ENCODE results near the gene MYPOP. TPM values are rescaled to one million over a fixed set of nuclear protein-coding genes. Genes with fewer than 3 reads are reported as not detected.

MYPOP gene, protein sequence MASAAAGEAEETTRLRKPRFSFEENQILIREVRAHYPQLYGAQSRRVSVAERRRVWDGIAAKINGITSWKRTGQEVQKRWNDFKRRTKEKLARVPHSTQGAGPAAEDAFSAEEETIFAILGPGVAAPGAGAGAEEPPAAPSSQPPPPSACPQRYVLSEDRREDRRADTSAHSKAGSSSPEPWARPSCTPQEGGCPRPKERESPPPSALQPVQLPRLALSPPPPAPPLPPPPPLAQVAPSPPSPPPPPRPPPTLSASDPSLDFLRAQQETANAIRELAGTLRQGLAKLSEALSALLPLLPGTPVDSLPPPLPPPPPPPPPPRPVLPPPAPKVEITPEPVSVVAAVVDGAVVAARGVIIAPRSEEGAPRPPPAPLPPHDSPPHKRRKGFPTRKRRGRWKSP
- total RNA-seq: 11.9 to 13.1 TPM (median 12.5 TPM) in 3 replicates
- long read RNA-seq, partial matches to known transcripts: 0 of 16 reads
- long read RNA-seq, other reads (novel, unspliced or antisense): 15 of 16 reads

DNA sequence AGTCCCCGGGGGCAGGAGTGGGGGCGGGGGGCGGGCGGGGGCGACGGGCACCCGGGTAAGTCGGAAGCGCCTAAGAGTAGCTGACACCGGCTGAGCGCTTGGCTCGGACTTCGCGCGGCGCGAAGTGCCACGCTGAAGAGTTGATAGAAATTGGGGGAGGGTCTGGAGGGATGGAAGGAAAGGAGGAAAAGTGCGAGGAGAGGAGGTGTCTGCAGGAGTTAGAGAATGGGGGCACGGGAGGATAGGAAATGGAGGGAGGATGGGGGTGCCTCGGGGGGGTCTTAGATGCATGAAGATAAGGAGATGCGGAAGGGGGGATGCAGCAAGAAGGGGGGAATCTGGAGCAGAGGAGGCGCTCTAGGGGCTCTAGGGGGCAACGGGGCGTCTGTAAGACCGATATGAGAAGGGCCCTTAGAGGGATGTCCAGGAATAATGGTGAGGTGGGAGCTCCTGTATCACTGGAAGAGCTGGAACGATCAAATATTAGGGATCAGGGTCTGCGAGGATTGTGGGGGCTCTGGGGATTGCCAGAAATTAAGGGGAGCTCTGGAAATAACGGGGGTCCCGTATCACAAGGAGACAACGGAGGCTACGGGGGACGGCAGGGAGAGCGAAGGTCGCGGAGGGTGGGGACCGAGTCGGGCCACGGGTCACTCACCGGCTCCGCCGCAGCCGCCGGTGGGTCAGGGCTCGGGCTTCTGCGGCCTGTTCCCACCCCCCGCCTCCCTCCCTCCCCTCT is at the start of gene MYPOP:
Gene MYPOP, minus strand, starts transcription at position 702 of the 739 bp plus-strand sequence. CDS start 840 bp downstream, outside the sequence.
- no peak for DNase-seq (ENCODE audit: low spot score)
- Mint-ChIP-seq H3K36me3 (ENCODE audit: low read depth) (peaks cover 12% of the 10 kb centered on the region), H3K27me3 (ENCODE audit: low read depth) (no peaks in the 10 kb centered on the region), H3K4me1 (ENCODE audit: low read depth) (peaks cover 17% of the 10 kb centered on the region), H3K27ac (ENCODE audit: unreplicated experiment) (peak within 1 kb of the TSS; percentile 85), H3K4me3 (ENCODE audit: unreplicated experiment) (peak within 1 kb of the TSS; percentile 90), H3K9me3 (ENCODE audit: low read depth) (no peaks in the 10 kb centered on the region)
- TF ChIP-seq, protein P1, sequence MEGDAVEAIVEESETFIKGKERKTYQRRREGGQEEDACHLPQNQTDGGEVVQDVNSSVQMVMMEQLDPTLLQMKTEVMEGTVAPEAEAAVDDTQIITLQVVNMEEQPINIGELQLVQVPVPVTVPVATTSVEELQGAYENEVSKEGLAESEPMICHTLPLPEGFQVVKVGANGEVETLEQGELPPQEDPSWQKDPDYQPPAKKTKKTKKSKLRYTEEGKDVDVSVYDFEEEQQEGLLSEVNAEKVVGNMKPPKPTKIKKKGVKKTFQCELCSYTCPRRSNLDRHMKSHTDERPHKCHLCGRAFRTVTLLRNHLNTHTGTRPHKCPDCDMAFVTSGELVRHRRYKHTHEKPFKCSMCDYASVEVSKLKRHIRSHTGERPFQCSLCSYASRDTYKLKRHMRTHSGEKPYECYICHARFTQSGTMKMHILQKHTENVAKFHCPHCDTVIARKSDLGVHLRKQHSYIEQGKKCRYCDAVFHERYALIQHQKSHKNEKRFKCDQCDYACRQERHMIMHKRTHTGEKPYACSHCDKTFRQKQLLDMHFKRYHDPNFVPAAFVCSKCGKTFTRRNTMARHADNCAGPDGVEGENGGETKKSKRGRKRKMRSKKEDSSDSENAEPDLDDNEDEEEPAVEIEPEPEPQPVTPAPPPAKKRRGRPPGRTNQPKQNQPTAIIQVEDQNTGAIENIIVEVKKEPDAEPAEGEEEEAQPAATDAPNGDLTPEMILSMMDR (IDR thresholded peaks at IDR 0.05): no peak

DNA sequence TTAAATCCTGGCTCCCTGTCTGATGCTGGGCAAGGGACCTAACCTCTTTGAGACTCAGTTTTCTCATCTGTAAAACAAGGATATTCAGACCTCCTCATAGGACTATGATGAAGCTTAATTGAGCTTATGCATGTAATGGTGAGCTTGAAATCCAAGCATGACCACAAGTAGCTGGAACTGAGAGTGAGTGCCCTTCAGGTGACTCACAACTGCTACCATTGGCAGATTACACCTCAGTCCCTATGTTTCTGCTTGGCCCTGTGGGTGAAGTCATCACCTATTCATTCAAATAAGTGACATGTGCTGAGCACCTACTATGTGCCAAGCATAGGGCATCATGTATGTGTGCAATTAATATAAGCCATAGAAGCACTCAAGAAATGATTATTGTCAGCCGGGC is 45.5 kb upstream of the MYPOP start:
- no peak overlapping the region for H3K27ac Mint-ChIP-seq (ENCODE audit: unreplicated experiment)
- no peak overlapping the region for H3K4me3 Mint-ChIP-seq (ENCODE audit: unreplicated experiment)
- H3K27me3 Mint-ChIP-seq (ENCODE audit: low read depth): peaks cover 23% of the 10 kb centered on the region
- peaks cover 4% of the 10 kb centered on the region for H3K4me1 Mint-ChIP-seq (ENCODE audit: low read depth)
- H3K9me3 Mint-ChIP-seq (ENCODE audit: low read depth): no peaks in the 10 kb centered on the region
- no peaks in the 10 kb centered on the region for H3K36me3 Mint-ChIP-seq (ENCODE audit: low read depth)
- no peak for DNase-seq (ENCODE audit: low spot score)
- TF ChIP-seq, protein P1 (IDR thresholded peaks at IDR 0.05): no peak

DNA sequence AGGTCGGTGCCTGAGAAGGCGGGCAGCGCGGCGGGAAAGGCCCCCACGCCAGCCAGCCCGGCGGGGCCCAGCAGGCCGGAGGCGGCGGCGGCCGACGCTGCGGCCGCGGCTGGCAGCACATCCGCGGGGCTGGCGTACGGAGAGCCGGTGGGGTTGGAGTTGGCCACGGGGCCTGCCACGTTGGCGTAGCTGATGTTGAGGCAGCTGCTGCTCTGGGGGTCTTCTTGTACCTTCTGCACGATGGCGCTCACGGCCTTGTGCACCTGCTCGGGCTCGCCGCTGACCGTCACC is 38.0 kb upstream of the MYPOP start:
- Mint-ChIP-seq H3K27ac (ENCODE audit: unreplicated experiment) (no peak overlapping the region), H3K36me3 (ENCODE audit: low read depth) (peaks cover 2% of the 10 kb centered on the region), H3K27me3 (ENCODE audit: low read depth) (peaks cover 45% of the 10 kb centered on the region), H3K4me3 (ENCODE audit: unreplicated experiment) (no peak overlapping the region), H3K4me1 (ENCODE audit: low read depth) (no peaks in the 10 kb centered on the region), H3K9me3 (ENCODE audit: low read depth) (no peaks in the 10 kb centered on the region)
- TF ChIP-seq, protein P1 (IDR thresholded peaks at IDR 0.05): no peak
- DNase-seq (ENCODE audit: low spot score): no peak

DNA sequence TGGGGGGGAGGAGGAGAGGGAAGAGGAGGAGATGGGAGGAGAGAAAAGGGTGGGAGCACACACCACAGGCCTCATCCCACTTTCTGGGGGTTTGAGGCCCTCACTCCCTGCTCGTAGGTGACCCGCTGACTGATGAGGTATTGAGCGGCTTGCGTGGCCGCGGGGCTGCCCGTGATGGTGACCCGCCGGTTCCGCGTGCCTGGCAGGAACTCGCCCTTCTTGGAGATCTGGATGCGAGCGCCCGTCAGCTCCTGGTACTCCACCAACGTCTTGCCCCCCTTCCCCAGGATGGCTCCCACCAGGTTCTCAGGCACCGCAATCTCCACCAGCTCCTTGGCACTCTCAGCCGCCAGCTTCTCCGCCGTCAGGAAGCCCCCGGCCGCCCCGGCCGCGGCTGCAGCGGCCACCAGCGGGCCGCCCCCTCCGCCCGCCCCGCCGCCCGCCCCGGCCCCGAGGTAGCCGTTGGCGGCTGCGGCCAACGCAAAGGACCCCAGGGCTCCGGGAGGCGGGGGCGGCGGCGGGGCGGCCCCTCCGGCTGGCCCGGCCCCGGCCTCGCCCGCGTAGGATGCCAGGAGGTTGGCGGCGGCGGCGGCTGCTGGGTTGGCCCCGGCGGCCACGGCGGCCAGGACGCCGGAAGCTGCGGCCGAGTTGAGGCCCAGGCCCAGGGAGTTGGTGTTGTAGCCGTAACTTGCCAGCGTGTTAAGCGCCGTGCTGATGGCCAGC is 37.5 kb upstream of the MYPOP start:
- TF ChIP-seq, protein P1 (IDR thresholded peaks at IDR 0.05): no peak
- H3K36me3 Mint-ChIP-seq (ENCODE audit: low read depth): peaks cover 2% of the 10 kb centered on the region
- peak; percentile 80 for DNase-seq (ENCODE audit: low spot score)
- no peaks in the 10 kb centered on the region for H3K4me1 Mint-ChIP-seq (ENCODE audit: low read depth)
- H3K4me3 Mint-ChIP-seq (ENCODE audit: unreplicated experiment): no peak overlapping the region
- H3K9me3 Mint-ChIP-seq (ENCODE audit: low read depth): no peaks in the 10 kb centered on the region
- no peak overlapping the region for H3K27ac Mint-ChIP-seq (ENCODE audit: unreplicated experiment)
- H3K27me3 Mint-ChIP-seq (ENCODE audit: low read depth): peaks cover 50% of the 10 kb centered on the region

All from chondrocyte (in vitro differentiated cells).